GM12874 (cell line): ENCODE data around the gene PPP2R2C.

Experiments used
- CTCF ChIP-seq: IDR thresholded peaks from 2 replicates; pipeline ENCODE4 v1.5.1; 2011; ENCODE audit warnings: low read depth, mild to moderate bottlenecking, control low read depth, low read length, moderate library complexity; ENCODE audit not compliant: insufficient read depth

The PPP2R2C gene

GRCh38 chr4:6445403-6446129, 26.8 kb downstream of the PPP2R2C start:
- no peak for TF ChIP-seq CTCF

GRCh38 chr4:6444582-6444981, 27.8 kb downstream of the PPP2R2C start:
- TF ChIP-seq CTCF = no peak

GRCh38 chr4:6443035-6444023, 29.1 kb downstream of the PPP2R2C start:
- TF ChIP-seq CTCF = no peak

- no peak for TF ChIP-seq CTCF
These were observed 29.9 kb downstream of the PPP2R2C start for GRCh38 chr4:6442555-6442954.

- no peak for TF ChIP-seq CTCF
These were observed 30.7 kb downstream of the PPP2R2C start for GRCh38 chr4:6441758-6442157.

GRCh38 chr4:6441202-6441582, 31.2 kb downstream of the PPP2R2C start:
- no peak for TF ChIP-seq CTCF

- no peak for TF ChIP-seq CTCF
These were observed 31.8 kb downstream of the PPP2R2C start for GRCh38 chr4:6440506-6441201.
